Activated CD4-positive, alpha-beta T cell treated with anti-CD3 and anti-CD28 coated beads, Interleukin-2, amount 10 ng/mL, durations not matched to agents 7 days and 5 days (primary cell): Measurements from ENCODE around the gene ABTB1. TPM values are rescaled to one million over a fixed set of nuclear protein-coding genes. Genes with fewer than 3 reads are reported as not detected.

Experiments
- CTCF ChIA-PET: fragments of 350-600 bp; sonication (Branson Sonifier 250); formaldehyde crosslinking; loops from one replicate; lab custom pipeline; 2021; ENCODE audit warnings: antibody characterized with exemption; lab: Charles Lee
- POLR2A ChIA-PET: fragments of 350-600 bp; sonication (Branson Sonifier 250); formaldehyde crosslinking; loops from one replicate; lab custom pipeline; 2021; ENCODE audit warnings: antibody characterized with exemption; lab: Charles Lee
- DNase-seq: peaks from one replicate; pipeline ENCODE4 v3.0.0-alpha.2; 2020
- H3K27ac Mint-ChIP-seq: one replicate; pipeline ENCODE4 v1.8.0; 2021; ENCODE audit warnings: mild to moderate bottlenecking, moderate library complexity, mixed read lengths
- H3K27me3 Mint-ChIP-seq: one replicate; pipeline ENCODE4 v1.8.0; 2021; ENCODE audit warnings: mixed read lengths
- H3K36me3 Mint-ChIP-seq: one replicate; pipeline ENCODE4 v1.8.0; 2021; ENCODE audit warnings: low read depth, mixed read lengths
- H3K4me1 Mint-ChIP-seq: one replicate; pipeline ENCODE4 v1.8.0; 2021; ENCODE audit warnings: mixed read lengths
- H3K4me3 Mint-ChIP-seq: one replicate; pipeline ENCODE4 v1.8.0; 2021; ENCODE audit warnings: mild to moderate bottlenecking, moderate library complexity, mixed read lengths
- H3K9me3 Mint-ChIP-seq: one replicate; pipeline ENCODE4 v1.8.0; 2021; ENCODE audit warnings: mixed read lengths
- total RNA-seq, 2 experiments: library from RNA; stranded (reverse); gene quantifications; one replicate each; pipeline ENCODE4 v1.2.3, GENCODE V29; 2021

Gene ABTB1
- total RNA-seq: 10 to 100 TPM; 24.3 to 29.5 TPM

GRCh38 chr3:127672429-127673190, at the start of gene ABTB1:
Gene ABTB1 (plus strand): TSS chr3:127672952. CDS start chr3:127673026, 74 bp downstream.
- H3K4me1 Mint-ChIP-seq: peaks cover 19% of the 10 kb centered on the region
- ChIA-PET CTCF (interaction anchor here (0.9 kb wide), 1 partner anchor 98 kb away, joined by 4 read pairs; no protein-coding TSS in a partner anchor), POLR2A (interaction anchor here (0.5 kb wide), 1 partner anchor 107 kb away, joined by 3 read pairs; no protein-coding TSS in a partner anchor)
- peak; percentile 87 for DNase-seq
- H3K27ac Mint-ChIP-seq: peak within 1 kb of the TSS; percentile 99
- H3K9me3 Mint-ChIP-seq: no peaks in the 10 kb centered on the region
- H3K27me3 Mint-ChIP-seq: no peaks in the 10 kb centered on the region
- peak within 1 kb of the TSS; percentile 87 for H3K4me3 Mint-ChIP-seq
- H3K36me3 Mint-ChIP-seq: no peaks in the 10 kb centered on the region

DNA sequence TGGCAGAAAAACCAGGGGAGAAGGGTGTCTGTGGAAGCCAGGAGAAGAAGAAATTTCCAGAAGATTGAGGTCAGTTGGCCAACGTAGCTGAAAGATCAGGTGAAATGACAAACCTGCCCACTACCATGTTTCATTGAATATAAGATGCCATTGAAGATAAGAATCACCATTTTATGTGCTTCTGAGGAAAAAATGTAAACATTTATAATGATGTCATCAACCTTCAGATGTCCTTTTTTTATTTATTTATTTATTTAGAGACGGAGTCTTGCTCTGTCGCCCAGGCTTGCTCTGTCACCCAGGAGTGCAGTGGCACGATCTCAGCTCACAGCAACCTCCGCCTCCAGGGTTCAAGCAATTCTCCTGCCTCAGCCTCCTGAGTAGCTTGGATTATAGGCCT, 48.7 kb upstream of the ABTB1 start:
- Mint-ChIP-seq H3K36me3 (peaks cover 20% of the 10 kb centered on the region), H3K9me3 (no peaks in the 10 kb centered on the region), H3K27ac (no peak overlapping the region), H3K4me1 (peaks cover 19% of the 10 kb centered on the region), H3K27me3 (peaks cover 29% of the 10 kb centered on the region), H3K4me3 (no peak overlapping the region)
- no peak for DNase-seq
- POLR2A ChIA-PET: no interaction called here
- CTCF ChIA-PET: no interaction called here

DNA sequence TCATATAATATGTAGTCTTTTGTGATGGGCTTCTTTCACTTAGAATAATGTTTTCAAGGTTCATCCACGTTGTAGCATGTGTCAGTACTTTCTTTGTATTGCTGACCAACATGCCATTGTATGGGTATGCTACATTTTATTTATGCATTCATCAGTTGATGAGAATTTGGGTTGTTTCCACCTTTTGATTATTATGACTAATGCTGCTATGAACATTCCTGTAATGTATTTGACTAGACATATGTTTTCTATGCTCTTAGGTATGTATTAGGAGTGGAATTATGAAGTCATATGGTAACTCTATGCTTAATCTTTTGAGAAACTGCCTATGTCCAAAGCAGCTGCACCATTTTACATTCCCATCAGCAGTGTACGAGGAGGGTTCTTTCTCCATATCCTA, 46.9 kb upstream of the ABTB1 start:
- CTCF ChIA-PET: interaction anchor here (0.6 to 1.7 kb wide), 3 partner anchors 10 to 1800 kb away, joined by 4 to 5 read pairs (median 5); no protein-coding TSS in a partner anchor
- no peak overlapping the region for H3K27ac Mint-ChIP-seq
- no peak for DNase-seq
- peaks cover 23% of the 10 kb centered on the region for H3K36me3 Mint-ChIP-seq
- peaks cover 30% of the 10 kb centered on the region for H3K4me1 Mint-ChIP-seq
- no peaks in the 10 kb centered on the region for H3K9me3 Mint-ChIP-seq
- POLR2A ChIA-PET: no interaction called here
- H3K27me3 Mint-ChIP-seq: peaks cover 44% of the 10 kb centered on the region
- H3K4me3 Mint-ChIP-seq: no peak overlapping the region

GRCh38 chr3:127628426-127628787, 44.3 kb upstream of the ABTB1 start:
- CTCF ChIA-PET: interaction anchor here (1.1 kb wide), 3 partner anchors 13 to 53 kb away, joined by 3 read pairs; no protein-coding TSS in a partner anchor

DNA sequence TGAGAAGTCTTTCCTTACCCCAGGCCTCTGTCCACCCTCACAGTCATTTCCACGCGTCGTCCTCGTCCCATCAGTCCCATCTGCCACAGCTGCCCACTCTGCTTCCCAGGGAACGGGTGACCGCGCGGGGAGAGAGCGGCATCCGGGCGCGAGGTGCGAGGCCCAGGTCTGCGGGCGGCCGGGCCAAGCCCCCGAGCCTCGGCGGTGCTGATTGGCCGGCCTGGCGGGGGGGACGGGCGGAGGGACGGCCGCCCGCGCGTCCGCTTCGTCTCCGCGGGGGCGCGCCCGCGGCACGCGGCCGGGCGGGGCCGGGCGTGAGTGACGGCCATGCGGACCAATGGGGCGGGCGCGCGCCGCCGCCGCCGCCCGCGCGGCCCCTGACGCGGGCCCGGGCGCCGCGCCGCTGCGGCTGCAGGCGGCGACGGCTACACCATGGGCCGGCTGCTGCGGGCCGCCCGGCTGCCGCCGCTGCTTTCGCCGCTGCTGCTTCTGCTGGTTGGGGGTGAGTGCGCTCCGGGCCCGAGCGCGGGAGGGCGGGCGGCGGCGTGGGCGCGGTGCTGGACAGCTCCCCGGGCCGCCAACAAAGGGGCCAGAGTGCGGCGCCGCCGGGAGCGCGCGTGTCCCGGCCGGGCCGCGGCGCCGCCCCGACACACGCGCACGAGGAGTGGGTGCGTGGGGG, 43.8 kb upstream of the ABTB1 start, which contains the start of gene PODXL2:
Gene PODXL2 (plus strand): TSS at position 398 of the 679 bp plus-strand sequence. CDS start 35 bp downstream, at position 433.
- Mint-ChIP-seq H3K4me3 (peak within 1 kb of the TSS; percentile 76), H3K4me1 (peaks cover 33% of the 10 kb centered on the region), H3K9me3 (no peaks in the 10 kb centered on the region), H3K27me3 (peaks cover 57% of the 10 kb centered on the region), H3K27ac (peak within 1 kb of the TSS; percentile 62), H3K36me3 (peaks cover 9% of the 10 kb centered on the region)
- peak; percentile 21 for DNase-seq
- ChIA-PET CTCF (interaction anchor here (1.0 to 1.1 kb wide), 3 partner anchors 31 to 54 kb away, joined by 3 read pairs; partner anchors contain the start of gene MCM2), POLR2A (no interaction called here)

More at GRCh38 chr3:127628426-127628787, 44.3 kb upstream of the ABTB1 start:
- H3K9me3 Mint-ChIP-seq: no peaks in the 10 kb centered on the region
- DNase-seq: no peak
- POLR2A ChIA-PET: no interaction called here
- H3K4me3 Mint-ChIP-seq: peak overlapping the region; percentile 70
- H3K27me3 Mint-ChIP-seq: peaks cover 57% of the 10 kb centered on the region
- no peak overlapping the region for H3K27ac Mint-ChIP-seq
- peaks cover 9% of the 10 kb centered on the region for H3K36me3 Mint-ChIP-seq
- H3K4me1 Mint-ChIP-seq: peaks cover 33% of the 10 kb centered on the region

DNA sequence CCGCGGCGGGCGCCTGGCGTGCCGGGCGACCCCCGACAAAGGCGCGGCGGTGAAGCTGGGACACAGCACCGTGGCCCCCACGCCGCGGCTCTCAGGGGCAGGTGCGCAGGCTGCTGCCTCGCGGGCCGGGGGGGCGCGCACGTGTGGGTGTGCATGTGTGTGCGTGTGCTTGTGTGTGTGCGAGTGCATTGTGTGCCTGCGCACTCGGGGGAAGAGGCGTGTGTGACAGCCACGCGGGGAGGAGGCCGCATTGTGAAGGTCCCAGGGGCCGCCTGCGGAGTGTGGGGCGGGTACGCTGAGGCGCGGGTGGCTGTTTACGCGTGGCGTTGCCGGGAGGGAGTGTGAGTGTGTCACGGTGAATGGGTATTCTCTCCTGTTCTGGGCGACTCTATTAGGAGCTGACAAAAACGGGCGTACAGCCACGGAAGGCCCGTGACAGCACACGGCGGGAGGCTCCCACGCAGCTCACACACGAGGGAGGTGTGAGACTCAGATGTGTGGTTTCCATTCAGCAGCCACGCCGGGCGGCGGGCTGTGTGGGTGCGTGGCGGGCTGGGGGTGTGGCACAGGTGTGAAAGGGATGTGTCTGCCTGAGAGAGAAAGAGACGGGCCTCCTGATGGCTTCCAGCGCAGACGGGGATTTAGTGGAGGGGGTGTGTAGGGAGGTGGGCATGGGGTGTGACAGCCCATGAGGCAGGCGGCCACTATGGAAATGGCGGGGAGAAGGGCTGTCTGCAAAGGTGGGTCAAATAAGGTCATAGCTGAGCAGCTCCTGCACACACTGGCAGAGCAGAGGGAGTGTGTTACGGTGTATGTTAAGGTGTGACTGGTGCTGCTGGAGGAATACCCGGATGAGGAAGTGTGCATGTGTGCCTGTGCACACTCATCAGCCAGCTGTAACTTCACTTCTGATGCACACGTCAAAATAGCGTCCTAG, 43.0 kb upstream of the ABTB1 start:
- ChIA-PET POLR2A (no interaction called here), CTCF (interaction anchor here (1.0 to 1.3 kb wide), 2 partner anchors 15 to 32 kb away, joined by 3 read pairs; partner anchors contain the start of gene MCM2)
- Mint-ChIP-seq H3K4me1 (peaks cover 33% of the 10 kb centered on the region), H3K27me3 (peaks cover 57% of the 10 kb centered on the region), H3K4me3 (peak overlapping the region; percentile 76), H3K27ac (peak overlapping the region; percentile 62), H3K36me3 (peaks cover 9% of the 10 kb centered on the region), H3K9me3 (no peaks in the 10 kb centered on the region)
- peak; percentile 23 for DNase-seq

GRCh38 chr3:127630811-127631714, 41.7 kb upstream of the ABTB1 start:
- POLR2A ChIA-PET: interaction anchor here (0.6 kb wide), 1 partner anchor 69 kb away, joined by 3 read pairs; no protein-coding TSS in a partner anchor
- H3K27ac Mint-ChIP-seq: no peak overlapping the region
- H3K27me3 Mint-ChIP-seq: peaks cover 54% of the 10 kb centered on the region

DNA sequence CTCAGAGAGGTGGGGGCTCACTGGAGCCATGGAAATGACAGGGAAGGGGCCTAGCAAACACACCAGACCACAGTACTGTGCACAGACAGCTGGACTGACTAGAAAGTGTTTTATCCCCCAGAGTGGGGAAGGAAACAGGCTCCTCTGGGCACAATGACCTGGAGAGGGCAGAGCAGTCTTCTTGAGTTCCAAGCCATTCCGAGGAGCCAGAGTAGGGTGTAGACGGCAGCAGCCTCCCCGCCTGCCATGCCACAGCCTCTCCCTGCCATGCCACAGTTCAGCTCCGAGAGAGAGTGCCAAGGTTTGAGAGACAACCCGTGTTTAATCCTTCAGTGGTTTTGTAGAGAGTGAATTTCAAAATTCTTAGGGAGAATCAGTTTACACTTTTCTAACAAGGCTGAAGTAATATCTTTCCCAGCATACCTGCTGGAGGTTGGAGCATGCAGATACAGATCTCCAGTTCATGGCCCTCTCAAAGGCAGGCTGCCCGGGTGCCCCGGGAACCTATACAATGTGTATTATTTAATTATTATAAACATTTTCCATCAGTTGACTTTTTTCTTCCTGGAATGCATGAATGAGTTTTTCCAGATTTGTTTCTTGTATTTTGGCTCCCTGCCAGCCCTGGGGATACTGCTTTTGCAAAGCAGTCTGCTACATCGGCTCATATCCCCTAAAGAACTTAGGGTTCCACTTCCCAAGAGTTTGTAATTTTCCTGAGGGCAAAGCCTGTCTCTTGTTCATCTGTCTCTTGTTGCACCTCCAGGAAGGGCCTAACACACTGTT, 40.5 kb upstream of the ABTB1 start:
- Mint-ChIP-seq H3K4me3 (no peak overlapping the region), H3K9me3 (no peaks in the 10 kb centered on the region), H3K27me3 (peaks cover 43% of the 10 kb centered on the region), H3K4me1 (peaks cover 29% of the 10 kb centered on the region), H3K27ac (no peak overlapping the region), H3K36me3 (peaks cover 9% of the 10 kb centered on the region)
- CTCF ChIA-PET: interaction anchor here (0.7 to 2.3 kb wide), 2 partner anchors 21 to 55 kb away, joined by 3 to 4 read pairs; no protein-coding TSS in a partner anchor
- no peak for DNase-seq
- POLR2A ChIA-PET: no interaction called here

More at GRCh38 chr3:127630811-127631714, 41.7 kb upstream of the ABTB1 start:
- CTCF ChIA-PET: interaction anchor here (1.3 kb wide), 1 partner anchor 14 kb away, joined by 3 read pairs; no protein-coding TSS in a partner anchor
- Mint-ChIP-seq H3K4me1 (peaks cover 33% of the 10 kb centered on the region), H3K4me3 (no peak overlapping the region), H3K9me3 (no peaks in the 10 kb centered on the region), H3K36me3 (peaks cover 9% of the 10 kb centered on the region)
- DNase-seq: no peak

DNA sequence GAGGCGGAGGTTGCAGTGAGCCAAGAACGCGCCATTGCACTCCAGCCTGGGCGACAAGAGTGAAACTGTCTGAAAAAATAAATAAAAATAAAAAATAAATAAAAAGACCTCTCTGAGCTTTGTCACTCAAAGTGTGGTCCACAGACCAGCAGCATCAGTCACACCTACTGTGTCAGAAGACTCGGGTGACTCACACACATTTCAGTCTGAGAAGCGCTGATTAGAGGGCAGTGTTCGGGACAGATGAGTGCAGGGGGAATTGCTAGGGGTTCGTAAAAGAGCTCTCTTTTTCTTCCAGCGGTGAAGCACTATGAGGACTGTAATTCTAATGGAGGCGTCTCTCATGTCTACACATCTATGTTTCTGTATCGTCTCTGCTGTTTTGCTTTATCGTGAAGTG, 38.1 kb upstream of the ABTB1 start:
- H3K36me3 Mint-ChIP-seq: peaks cover 7% of the 10 kb centered on the region
- H3K4me3 Mint-ChIP-seq: no peak overlapping the region
- ChIA-PET POLR2A (no interaction called here), CTCF (no interaction called here)
- H3K27ac Mint-ChIP-seq: no peak overlapping the region
- DNase-seq: no peak
- H3K27me3 Mint-ChIP-seq: peaks cover 25% of the 10 kb centered on the region
- H3K4me1 Mint-ChIP-seq: peaks cover 29% of the 10 kb centered on the region
- H3K9me3 Mint-ChIP-seq: no peaks in the 10 kb centered on the region

DNA sequence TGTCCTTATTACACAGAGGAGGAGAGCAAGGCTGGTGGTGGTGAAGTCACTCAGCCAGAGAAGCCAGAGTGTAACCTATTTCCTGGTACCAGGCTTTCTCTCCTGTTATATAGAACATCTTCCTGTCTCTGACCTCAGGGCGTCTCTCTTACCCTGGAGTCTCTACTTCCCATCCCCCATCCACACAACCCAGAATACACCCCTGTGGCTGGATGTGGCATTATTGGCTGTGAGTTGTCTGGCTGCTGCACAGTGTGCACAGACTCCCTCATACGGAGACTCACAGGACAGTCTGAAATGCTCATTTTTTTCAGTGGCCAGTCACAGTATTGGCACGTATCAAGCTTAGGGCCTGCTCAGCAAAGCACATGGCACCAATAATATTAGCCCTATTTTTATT, 35.2 kb upstream of the ABTB1 start:
- ChIA-PET POLR2A (no interaction called here), CTCF (no interaction called here)
- peak; percentile 75 for DNase-seq
- no peaks in the 10 kb centered on the region for H3K9me3 Mint-ChIP-seq
- no peak overlapping the region for H3K4me3 Mint-ChIP-seq
- H3K4me1 Mint-ChIP-seq: peaks cover 18% of the 10 kb centered on the region
- no peaks in the 10 kb centered on the region for H3K36me3 Mint-ChIP-seq
- no peaks in the 10 kb centered on the region for H3K27me3 Mint-ChIP-seq
- H3K27ac Mint-ChIP-seq: peak overlapping the region; percentile 44

GRCh38 chr3:127637971-127638370, 34.8 kb upstream of the ABTB1 start:
- Mint-ChIP-seq H3K4me3 (no peak overlapping the region), H3K27ac (peak overlapping the region; percentile 44), H3K9me3 (no peaks in the 10 kb centered on the region), H3K27me3 (no peaks in the 10 kb centered on the region), H3K36me3 (no peaks in the 10 kb centered on the region), H3K4me1 (peaks cover 18% of the 10 kb centered on the region)
- no peak for DNase-seq
- ChIA-PET CTCF (no interaction called here), POLR2A (no interaction called here)
